Left lung (tissue), 10 donors: Measurements from ENCODE around the gene UBR2. TPM values are rescaled to one million over a fixed set of nuclear protein-coding genes. Genes with fewer than 3 reads are reported as not detected.
"Not testable (repeated sequence)": the region's sequence is repeated elsewhere in the genome, so short reads cannot be mapped to it uniquely, and the experiment has no call there.

ENCODE experiments used
- ATAC-seq: fragments of 200-7000 bp; cut with Tn5 transposase; one replicate; pipeline ENCODE4 v1.9.1; 2020; ENCODE audit warnings: moderate library complexity
- DNase-seq, 4 donors: peaks; one replicate each; pipeline ENCODE4 v3.0.0-alpha.2; 2013 to 2020
- H3K27ac ChIP-seq, 2 donors: fragments of 200-600 bp; sonication (generic) in 1 of 2; one replicate each; pipeline versions ENCODE4 v1.5.0 to v1.8.0; 2020 to 2021
- H3K27me3 ChIP-seq, 2 donors: fragments of 200-600 bp; sonication (generic) in 1 of 2; one replicate each; pipeline versions ENCODE4 v1.5.0 to v1.8.0; 2020 to 2021
- H3K36me3 ChIP-seq, 2 donors: fragments of 200-600 bp; sonication (generic) in 1 of 2; one replicate each; pipeline versions ENCODE4 v1.5.0 to v1.8.0; 2020 to 2021
- H3K4me1 ChIP-seq, 2 donors: fragments of 200-600 bp; one replicate each; pipeline ENCODE4 v1.8.0; 2021
- H3K4me3 ChIP-seq, 2 donors: fragments of 200-600 bp; sonication (generic) in 1 of 2; one replicate each; pipeline versions ENCODE4 v1.5.0 to v1.8.0; 2020 to 2021; ENCODE audit warnings: mild to moderate bottlenecking in 1 of 2
- H3K9me3 ChIP-seq, 2 donors: fragments of 200-600 bp; sonication (generic) in 1 of 2; one replicate each; pipeline versions ENCODE4 v1.5.0 to v1.8.0; 2020 to 2021
- CTCF ChIP-seq, 2 donors: fragments of 200-600 bp; sonication (generic) in 1 of 2; IDR thresholded peaks; one replicate each; pipeline versions ENCODE4 v1.5.0 to v1.8.0; 2021; ENCODE audit warnings: antibody characterized with exemption in 2 of 2
- intact Hi-C, 2 donors: fragments of 100-400 bp; cut with DNase I; formaldehyde crosslinking; loops; one replicate each; pipeline versions ENCODE4 v1.11.2 to v1.14.2; 2022
- polyA plus RNA-seq, 6 donors: library from polyadenylated mRNA; unstranded; fragments of 120-200 nt; gene quantifications; one replicate each; pipeline ENCODE4 v1.2.1, GENCODE V29; 2013; ENCODE audit not compliant: insufficient read length in 6 of 6
- total RNA-seq, 2 donors: library from RNA; stranded (reverse); fragmentation: NEBNext Ultra II Directional; extraction: Animal tissue kit (Norgen Biotek cat#: 25700); gene quantifications; one replicate each; pipeline ENCODE4 v1.2.1, GENCODE V29; 2021
- donor health status: DM: no; HTN: yes; CAD: no.
- donor health status: DM: no; HTN: no; CAD: no.

The UBR2 gene
- total and polyA plus RNA-seq, 8 donors: 27.9 to 34.6 (median 29.3) TPM

GRCh38 chr6:42562788-42563405 is 932 bp upstream of the UBR2 start:
- Histone ChIP-seq H3K4me1 (peaks cover 0 to 28% of the 10 kb centered on the region in 2 donors), H3K27ac (no peak overlapping the region), H3K36me3 (no peaks in the 10 kb centered on the region), H3K4me3 (no peak overlapping the region), H3K27me3 (no peaks in the 10 kb centered on the region), H3K9me3 (no peaks in the 10 kb centered on the region)
- intact Hi-C loops: no loop called here
- DNase-seq: no peak
- no peak for TF ChIP-seq CTCF (IDR thresholded peaks at IDR 0.05)
- no peak for ATAC-seq

- TF ChIP-seq CTCF (IDR thresholded peaks at IDR 0.05): no peak
- H3K36me3 ChIP-seq: no peaks in the 10 kb centered on the region
- no peaks in the 10 kb centered on the region for H3K9me3 ChIP-seq
- intact Hi-C loops: no loop called here
- DNase-seq (no peak), ATAC-seq (no peak)
- H3K27ac ChIP-seq: peak overlapping the region; percentile 96
- no peaks in the 10 kb centered on the region for H3K27me3 ChIP-seq
- peaks cover 5 to 44% of the 10 kb centered on the region in 2 donors for H3K4me1 ChIP-seq
- peak overlapping the region; percentile 54 to 89 for H3K4me3 ChIP-seq
These were observed 637 bp downstream of the UBR2 start for GRCh38 chr6:42564506-42564825.

- DNase-seq (no peak), ATAC-seq (no peak)
- intact Hi-C loops: no loop called here
These were observed 2.2 kb downstream of the UBR2 start for GRCh38 chr6:42565823-42566613.

GRCh38 chr6:42566614-42567208 is 2.9 kb downstream of the UBR2 start:
- peak overlapping the region in 1 of 2 donors; percentile 96 for H3K27ac ChIP-seq
- no peak for TF ChIP-seq CTCF (IDR thresholded peaks at IDR 0.05)
- H3K4me1 ChIP-seq: peaks cover 5 to 64% of the 10 kb centered on the region in 2 donors
- H3K9me3 ChIP-seq: no peaks in the 10 kb centered on the region
- no peaks in the 10 kb centered on the region for H3K36me3 ChIP-seq
- ATAC-seq: no peak
- no peak for DNase-seq
- intact Hi-C loops: no loop called here
- H3K27me3 ChIP-seq: no peaks in the 10 kb centered on the region
- peak overlapping the region in 1 of 2 donors; percentile 89 for H3K4me3 ChIP-seq

More at GRCh38 chr6:42565823-42566613, 2.2 kb downstream of the UBR2 start:
- Histone ChIP-seq H3K4me1 (peaks cover 5 to 58% of the 10 kb centered on the region in 2 donors), H3K27me3 (no peaks in the 10 kb centered on the region), H3K4me3 (peak overlapping the region; percentile 54 to 89), H3K9me3 (no peaks in the 10 kb centered on the region), H3K36me3 (no peaks in the 10 kb centered on the region), H3K27ac (peak overlapping the region; percentile 96)
- TF ChIP-seq CTCF (IDR thresholded peaks at IDR 0.05): no peak

DNA sequence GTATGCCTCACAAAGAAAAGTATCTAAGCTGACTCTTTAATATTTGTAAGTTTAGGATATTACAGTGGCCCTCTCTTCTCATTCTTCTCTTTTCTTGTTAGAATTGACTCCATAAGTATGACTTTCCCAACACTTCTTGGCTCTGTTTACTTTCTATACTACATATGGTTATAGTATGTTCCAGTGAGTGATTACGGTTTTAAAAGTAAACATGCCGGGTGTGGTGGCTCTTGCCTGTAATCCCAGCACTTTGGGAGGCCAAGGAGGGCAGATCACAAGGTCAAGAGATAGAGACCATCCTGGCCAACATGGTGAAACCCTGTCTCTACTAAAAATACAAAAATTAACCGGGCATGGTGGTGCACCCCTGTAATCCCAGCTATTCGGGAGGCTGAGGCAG is 3.4 kb downstream of the UBR2 start:
- ATAC-seq, H3K36me3 ChIP-seq, DNase-seq, H3K9me3 ChIP-seq, intact Hi-C loops, H3K4me3 ChIP-seq, H3K27me3 ChIP-seq: not testable (repeated sequence)
- Histone ChIP-seq H3K4me1 (peaks cover 5 to 69% of the 10 kb centered on the region in 2 donors), H3K27ac (peak overlapping the region in 1 of 2 donors; percentile 96)
